Motor neuron (in vitro differentiated cells): ENCODE measurements around the gene STMP1. TPM values are rescaled to one million over a fixed set of nuclear protein-coding genes. Genes with fewer than 3 reads are reported as not detected.
"Not testable (repeated sequence)": the region's sequence is repeated elsewhere in the genome, so short reads cannot be mapped to it uniquely, and the experiment has no call there.

Experiments
- ATAC-seq, 8 experiments: fragments of 200-7000 bp; cut with Tn5 transposase; replicated peaks in 6 of 8; 2 replicates each; pipeline ENCODE4 v1.8.0; 2021; ENCODE audit warnings: mild to moderate bottlenecking in 8 of 8, moderate library complexity in 8 of 8
- H3K27ac ChIP-seq, 2 donors: fragments of 250-450 bp; sonication (Bioruptor Pico); 2 replicates each; pipeline ENCODE4 v1.9.0; 2021; ENCODE audit warnings: antibody characterized with exemption in 2 of 2, mild to moderate bottlenecking in 2 of 2, moderate library complexity in 1 of 2
- H3K4me1 ChIP-seq, 2 donors: fragments of 250-450 bp; sonication (Bioruptor Pico); replicated peaks in 1 of 2; 2 replicates each; pipeline ENCODE4 v1.6.1; 2021; ENCODE audit warnings: antibody characterized with exemption in 2 of 2, mild to moderate bottlenecking in 2 of 2, moderate library complexity in 1 of 2
- H3K4me3 ChIP-seq, 5 donors: fragments of 250-450 bp; sonication (Bioruptor Pico); 2 replicates each; pipeline ENCODE4 v1.9.0; 2021; ENCODE audit warnings: antibody characterized with exemption in 5 of 5, mild to moderate bottlenecking in 5 of 5, moderate library complexity in 4 of 5
- WGBS, 10 experiments: fragments of 450-650 bp; shearing (Covaris generic); methylation state at CpG; one replicate each; pipeline ENCODE4 v1.0.0; 2022; 5-methylcytosine and 5-hydroxymethylcytosine counted together
- in situ Hi-C, 9 experiments: fragments of 400-800 bp; cut with MboI; loops; one replicate each; pipeline ENCODE4 v1.15.0; 2021; ENCODE audit warnings: low sequenced_read_pairs in 9 of 9, low pct_unique_long_range_greater_than_20kb in 2 of 9; ENCODE audit not compliant: unreplicated experiment in 9 of 9
- total RNA-seq, 8 experiments: library from RNA; unstranded; fragments of 300-600 nt; gene quantifications; 2 replicates each; pipeline versions ENCODE4 v1.2.3 to v1.2.4, GENCODE V29; 2022

The STMP1 gene
- total RNA-seq = 10 to 100 TPM; 17.0 to 39.7 (median 29.1) TPM

- H3K4me1 ChIP-seq = peaks cover 11 to 12% of the 10 kb centered on the region in 2 donors
- ATAC-seq = peak; percentile 89 to 98 (median 96)
- peak within 1 kb of the TSS; percentile 84 to 97 (median 88) for H3K4me3 ChIP-seq
- WGBS, 10 experiments = 0 to 2% (median 0%) methylated on average over 3 to 15 of the region's 60 CpGs; no CpG with 5 or more reads in 1 of the 10 experiments
- in situ Hi-C loops = loop anchor here in 1 of 9 experiments (25.0 kb wide), 1 partner anchor 350 kb away; no protein-coding TSS in a partner anchor
- peak within 1 kb of the TSS; percentile 60 to 83 for H3K27ac ChIP-seq
Observed at GRCh38 chr7:135662373-135663114, at the start of gene STMP1. Gene STMP1, plus strand, starts transcription at chr7:135662514.

GRCh38 chr7:135616136-135616535 is 46.2 kb upstream of the STMP1 start:
- in situ Hi-C loops = no loop called here
- H3K27ac ChIP-seq = no peak overlapping the region
- WGBS, 10 experiments = 50 to 100% (median 100%) methylated on average over 1 of the region's 1 CpG; no CpG with 5 or more reads in 1 of the 10 experiments
- no peaks in the 10 kb centered on the region for H3K4me1 ChIP-seq
- no peak overlapping the region for H3K4me3 ChIP-seq
- no peak for ATAC-seq

DNA sequence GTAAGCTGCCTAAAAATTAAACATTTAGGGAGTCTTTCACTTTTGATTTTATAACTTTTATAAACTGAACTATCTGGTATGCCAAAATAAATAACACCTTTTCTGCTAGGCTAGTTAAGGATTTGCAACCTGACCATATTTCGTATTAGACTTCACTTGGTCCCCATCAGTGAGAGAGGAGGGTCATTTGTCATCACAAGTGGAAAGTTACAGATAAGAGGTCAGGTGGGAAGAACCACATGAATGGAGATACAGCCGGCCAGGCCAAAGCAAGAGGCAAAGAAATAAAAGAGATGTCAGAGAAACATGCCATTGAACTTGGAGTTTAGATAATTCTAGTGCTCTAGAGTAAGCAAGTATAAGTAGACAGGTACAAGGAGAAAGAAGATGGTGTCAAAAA is 44.5 kb upstream of the STMP1 start:
- no peak for ATAC-seq
- Histone ChIP-seq H3K4me1 (no peaks in the 10 kb centered on the region), H3K4me3 (no peak overlapping the region), H3K27ac (no peak overlapping the region)
- WGBS, 10 experiments = 0 to 100% (median 100%) methylated on average over 1 to 2 of the region's 2 CpGs; no CpG with 5 or more reads in 1 of the 10 experiments
- in situ Hi-C loops = no loop called here

GRCh38 chr7:135618510-135618909 is 43.8 kb upstream of the STMP1 start:
- ATAC-seq = no peak
- no peak overlapping the region for H3K4me3 ChIP-seq
- in situ Hi-C loops = no loop called here
- 69 to 98% (median 85%) methylated on average over 2 to 7 of the region's 7 CpGs for WGBS, 10 experiments
- H3K4me1 ChIP-seq = no peaks in the 10 kb centered on the region
- no peak overlapping the region for H3K27ac ChIP-seq

- Histone ChIP-seq H3K27ac (no peak overlapping the region), H3K4me1 (no peaks in the 10 kb centered on the region), H3K4me3 (no peak overlapping the region)
- in situ Hi-C loops = no loop called here
- WGBS, 10 experiments = 75 to 100% (median 90%) methylated on average over 1 to 2 of the region's 2 CpGs; no CpG with 5 or more reads in 6 of the 10 experiments
- no peak for ATAC-seq
Observed at GRCh38 chr7:135620447-135620846, 41.9 kb upstream of the STMP1 start.

GRCh38 chr7:135620980-135621850 is 41.1 kb upstream of the STMP1 start:
- no peak overlapping the region for H3K4me3 ChIP-seq
- in situ Hi-C loops = no loop called here
- H3K4me1 ChIP-seq = no peaks in the 10 kb centered on the region
- ATAC-seq = peak in 3 of 8 experiments; percentile 61 to 66 (median 62)
- H3K27ac ChIP-seq = no peak overlapping the region
- WGBS, 10 experiments = 17 to 100% (median 88%) methylated on average over 1 of the region's 1 CpG; no CpG with 5 or more reads in 4 of the 10 experiments

- Histone ChIP-seq H3K4me1 (no peaks in the 10 kb centered on the region), H3K4me3 (no peak overlapping the region), H3K27ac (no peak overlapping the region)
- WGBS, 10 experiments = 87 to 100% (median 100%) methylated on average over 1 to 7 of the region's 7 CpGs
- in situ Hi-C loops = no loop called here
- no peak for ATAC-seq
Observed at GRCh38 chr7:135634191-135634878, 28.0 kb upstream of the STMP1 start.

DNA sequence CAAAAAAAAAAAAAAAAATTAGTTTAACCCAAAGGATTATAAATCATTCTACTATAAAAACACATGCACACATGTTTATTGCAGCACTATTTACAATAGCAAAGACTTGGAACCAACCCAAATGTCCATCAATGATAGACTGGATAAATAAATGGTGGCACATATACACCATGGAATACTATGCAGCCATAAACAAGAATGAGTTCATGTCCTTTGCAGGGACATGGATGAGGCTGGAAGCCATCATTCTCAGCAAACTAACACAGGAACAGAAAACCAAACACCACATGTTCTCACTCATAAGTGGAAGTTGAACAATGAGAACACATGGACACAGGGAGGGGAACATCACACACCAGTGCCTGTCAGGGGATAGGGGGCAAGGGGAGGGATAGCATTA is 22.6 kb upstream of the STMP1 start:
- H3K4me1 ChIP-seq, in situ Hi-C loops, ATAC-seq, H3K27ac ChIP-seq, H3K4me3 ChIP-seq: not testable (repeated sequence)

- no peak overlapping the region for H3K27ac ChIP-seq
- ATAC-seq = no peak
- WGBS, 10 experiments = 77 to 100% (median 100%) methylated on average over 1 to 3 of the region's 3 CpGs; no CpG with 5 or more reads in 4 of the 10 experiments
- H3K4me3 ChIP-seq = no peak overlapping the region
- no peaks in the 10 kb centered on the region for H3K4me1 ChIP-seq
- in situ Hi-C loops = no loop called here
Observed at GRCh38 chr7:135644154-135644553, 18.2 kb upstream of the STMP1 start.

- H3K4me1 ChIP-seq = no peaks in the 10 kb centered on the region
- no peak overlapping the region for H3K4me3 ChIP-seq
- ATAC-seq = no peak
- in situ Hi-C loops = no loop called here
- H3K27ac ChIP-seq = no peak overlapping the region
- 67 to 96% (median 78%) methylated on average over 2 to 3 of the region's 3 CpGs; no CpG with 5 or more reads in 3 of the 10 experiments for WGBS, 10 experiments
Observed at GRCh38 chr7:135644729-135645128, 17.6 kb upstream of the STMP1 start.

- Histone ChIP-seq H3K4me3 (no peak overlapping the region), H3K4me1 (no peaks in the 10 kb centered on the region), H3K27ac (no peak overlapping the region)
- in situ Hi-C loops = no loop called here
- peak in 4 of 8 experiments; percentile 47 to 81 (median 60) for ATAC-seq
- 40 to 100% (median 60%) methylated on average over 1 to 6 of the region's 6 CpGs; no CpG with 5 or more reads in 1 of the 10 experiments for WGBS, 10 experiments
Observed at GRCh38 chr7:135645296-135645904, 16.9 kb upstream of the STMP1 start.

- in situ Hi-C loops = no loop called here
Observed at GRCh38 chr7:135647755-135648154, 14.6 kb upstream of the STMP1 start.

More at GRCh38 chr7:135647755-135648154, 14.6 kb upstream of the STMP1 start:
- Histone ChIP-seq H3K4me3 (no peak overlapping the region), H3K27ac (no peak overlapping the region), H3K4me1 (no peaks in the 10 kb centered on the region)
- ATAC-seq = no peak
- WGBS, 10 experiments = no CpG with 5 or more reads among the region's 1 CpG
